ENCODE data around the gene MED17.

DNA sequence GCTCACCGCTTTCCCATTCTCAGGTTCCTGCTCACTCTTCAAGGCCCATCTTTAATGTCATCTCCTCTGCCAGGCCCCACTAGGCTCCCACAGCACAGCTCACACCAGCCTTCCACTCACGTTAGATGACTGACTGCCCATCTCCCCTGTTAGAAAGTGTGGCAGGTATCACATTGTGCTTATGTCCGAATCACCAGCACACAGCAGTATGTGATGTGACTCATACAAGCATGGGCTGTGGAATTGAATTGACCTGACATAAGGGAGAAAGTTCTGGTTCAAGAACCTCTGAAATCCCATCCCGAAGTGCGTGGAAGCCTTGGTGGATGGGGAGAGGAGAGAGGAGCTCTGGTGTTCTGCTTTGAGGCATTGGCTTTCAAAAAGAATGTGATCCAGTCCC is 59.8 kb downstream of the MED17 start:
- TF ChIP-seq, protein P1, sequence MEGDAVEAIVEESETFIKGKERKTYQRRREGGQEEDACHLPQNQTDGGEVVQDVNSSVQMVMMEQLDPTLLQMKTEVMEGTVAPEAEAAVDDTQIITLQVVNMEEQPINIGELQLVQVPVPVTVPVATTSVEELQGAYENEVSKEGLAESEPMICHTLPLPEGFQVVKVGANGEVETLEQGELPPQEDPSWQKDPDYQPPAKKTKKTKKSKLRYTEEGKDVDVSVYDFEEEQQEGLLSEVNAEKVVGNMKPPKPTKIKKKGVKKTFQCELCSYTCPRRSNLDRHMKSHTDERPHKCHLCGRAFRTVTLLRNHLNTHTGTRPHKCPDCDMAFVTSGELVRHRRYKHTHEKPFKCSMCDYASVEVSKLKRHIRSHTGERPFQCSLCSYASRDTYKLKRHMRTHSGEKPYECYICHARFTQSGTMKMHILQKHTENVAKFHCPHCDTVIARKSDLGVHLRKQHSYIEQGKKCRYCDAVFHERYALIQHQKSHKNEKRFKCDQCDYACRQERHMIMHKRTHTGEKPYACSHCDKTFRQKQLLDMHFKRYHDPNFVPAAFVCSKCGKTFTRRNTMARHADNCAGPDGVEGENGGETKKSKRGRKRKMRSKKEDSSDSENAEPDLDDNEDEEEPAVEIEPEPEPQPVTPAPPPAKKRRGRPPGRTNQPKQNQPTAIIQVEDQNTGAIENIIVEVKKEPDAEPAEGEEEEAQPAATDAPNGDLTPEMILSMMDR (IDR thresholded peaks at IDR 0.05; ENCODE audit: insufficient read depth, low read length, poor library complexity, severe bottlenecking) = no peak
- no peak for TF ChIP-seq EZH2phosphoT487 (conservative IDR thresholded peaks at IDR 0.05; ENCODE audit: low read length)

All from SU-DHL-6 (cell line).